ENCODE results near the gene ATRN.

The ATRN gene

GRCh38 chr20:3689978-3690377 is 219.2 kb downstream of the ATRN start:
- CTCF ChIA-PET, result interaction anchor here (0.8 to 1.1 kb wide), 2 partner anchors 13 to 20 kb away, joined by 3 to 7 read pairs; no protein-coding TSS in a partner anchor
- no peak for TF ChIP-seq CTCF (conservative IDR thresholded peaks at IDR 0.05; ENCODE audit: low read depth)

GRCh38 chr20:3690413-3690812 is 219.6 kb downstream of the ATRN start:
- no peak overlapping the region for H3K27ac ChIP-seq
- ChIA-PET POLR2A (ENCODE audit: low non-redundant PET) (no interaction called here), CTCF (interaction anchor here (0.8 to 1.1 kb wide), 2 partner anchors 14 to 20 kb away, joined by 3 to 7 read pairs; no protein-coding TSS in a partner anchor)
- no peak for DNase-seq (ENCODE audit: low spot score)
- TF ChIP-seq CTCF (conservative IDR thresholded peaks at IDR 0.05; ENCODE audit: low read depth), result no peak

More at GRCh38 chr20:3689978-3690377, 219.2 kb downstream of the ATRN start:
- no peak for DNase-seq (ENCODE audit: low spot score)
- H3K27ac ChIP-seq, result no peak overlapping the region
- POLR2A ChIA-PET (ENCODE audit: low non-redundant PET), result no interaction called here

DNA sequence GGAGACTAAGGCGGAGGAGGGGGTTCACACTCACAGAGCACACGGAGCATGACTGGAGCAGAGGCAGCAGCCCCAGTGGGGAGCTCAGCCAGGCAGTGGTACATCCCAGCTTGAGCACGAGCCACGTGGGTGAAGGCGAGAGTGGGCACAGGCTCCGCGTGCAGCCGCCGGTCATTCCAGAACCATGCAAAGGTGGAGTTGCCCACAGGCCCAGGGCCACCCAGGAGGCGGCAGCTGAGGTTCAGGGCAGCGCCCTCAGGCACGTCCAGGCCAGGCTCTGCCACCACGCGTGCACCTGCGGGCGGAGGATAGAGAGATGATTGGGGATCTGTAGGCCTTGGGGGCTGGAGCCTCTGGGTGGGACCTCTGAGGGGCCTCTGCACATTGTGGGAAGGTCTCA is 220.5 kb downstream of the ATRN start:
- ChIA-PET POLR2A (ENCODE audit: low non-redundant PET) (no interaction called here), CTCF (no interaction called here)
- no peak overlapping the region for H3K27ac ChIP-seq
- no peak for TF ChIP-seq CTCF (conservative IDR thresholded peaks at IDR 0.05; ENCODE audit: low read depth)
- no peak for DNase-seq (ENCODE audit: low spot score)

GRCh38 chr20:3691897-3692296 is 221.1 kb downstream of the ATRN start:
- no peak for TF ChIP-seq CTCF (conservative IDR thresholded peaks at IDR 0.05; ENCODE audit: low read depth)
- DNase-seq (ENCODE audit: low spot score), result no peak
- H3K27ac ChIP-seq, result no peak overlapping the region
- POLR2A ChIA-PET (ENCODE audit: low non-redundant PET), result no interaction called here
- CTCF ChIA-PET, result no interaction called here

GRCh38 chr20:3692706-3693294 is 222.0 kb downstream of the ATRN start:
- POLR2A ChIA-PET (ENCODE audit: low non-redundant PET), result no interaction called here
- CTCF ChIA-PET, result interaction anchor here (0.6 kb wide), 1 partner anchor 124 kb away, joined by 3 read pairs; no protein-coding TSS in a partner anchor
- no peak for TF ChIP-seq CTCF (conservative IDR thresholded peaks at IDR 0.05; ENCODE audit: low read depth)
- no peak for DNase-seq (ENCODE audit: low spot score)
- no peak overlapping the region for H3K27ac ChIP-seq

GRCh38 chr20:3693376-3693775 is 222.6 kb downstream of the ATRN start:
- no peak for DNase-seq (ENCODE audit: low spot score)
- no peak overlapping the region for H3K27ac ChIP-seq
- ChIA-PET POLR2A (ENCODE audit: low non-redundant PET) (no interaction called here), CTCF (interaction anchor here (0.8 kb wide), 1 partner anchor 18 kb away, joined by 4 read pairs; no protein-coding TSS in a partner anchor)
- no peak for TF ChIP-seq CTCF (conservative IDR thresholded peaks at IDR 0.05; ENCODE audit: low read depth)
